Tracheal epithelial cell (primary cell): ENCODE data around the gene CD300LF. TPM values are rescaled to one million over a fixed set of nuclear protein-coding genes. Genes with fewer than 3 reads are reported as not detected.

Experiments
- total RNA-seq: library from RNA; depleted of rRNA; stranded (reverse); fragments of >200 nt; gene quantifications from 2 replicates; pipeline ENCODE4 v1.2.1, GENCODE V29; 2014

Gene CD300LF
- total RNA-seq: not detected in 2 replicates

GRCh38 chr17:74712756-74713155 is at the start of gene CD300LF:
CD300LF (minus strand) TSS chr17:74712923; CDS start chr17:74712866, 57 bp downstream.

GRCh38 chr17:74748529-74749278 is 36.0 kb upstream of the CD300LF start, which contains the start of gene NHERF1:
NHERF1 (plus strand) TSS chr17:74748628; CDS start chr17:74748847, 219 bp downstream.

GRCh38 chr17:74736513-74737298 is 24.0 kb upstream of the CD300LF start, which contains the start of gene RAB37:
RAB37 (plus strand) TSS chr17:74737256; CDS start chr17:74737273, 17 bp downstream.

Other genes with a start within 250 kb of the CD300LF start
- gene CD300A, start 246.3 kb downstream of the CD300LF start, total RNA-seq: not detected in 2 replicates
- not detected in 2 replicates for gene CD300LB, start 181.4 kb downstream of the CD300LF start, total RNA-seq
- not detected in 2 replicates for gene CD300C, start 166.8 kb downstream of the CD300LF start, total RNA-seq
- not detected in 2 replicates for gene CD300H, start 145.4 kb downstream of the CD300LF start, total RNA-seq
- not detected in 2 replicates for gene CD300LD, start 120.6 kb downstream of the CD300LF start, total RNA-seq
- gene CD300E, start 89.2 kb downstream of the CD300LF start, total RNA-seq: under 0.01 TPM in 1 of 2 replicates, not detected in the other
- 0.48 and 0.64 TPM in 2 replicates for gene RAB37, start 24.3 kb upstream of the CD300LF start, total RNA-seq
- 39.5 and 88.5 TPM in 2 replicates for gene NHERF1, start 35.7 kb upstream of the CD300LF start, total RNA-seq
- gene NAT9, start 63.4 kb upstream of the CD300LF start, total RNA-seq: 34.0 and 37.7 TPM in 2 replicates
- gene GRIN2C, start 147.0 kb upstream of the CD300LF start, total RNA-seq: not detected in 2 replicates
- 32.0 and 43.7 TPM in 2 replicates for gene FDXR, start 160.1 kb upstream of the CD300LF start, total RNA-seq
- 0.21 and 0.24 TPM in 2 replicates for gene FADS6, start 180.7 kb upstream of the CD300LF start, total RNA-seq
- gene USH1G, start 210.3 kb upstream of the CD300LF start, total RNA-seq: 1.3 and 1.9 TPM in 2 replicates
- not detected in 2 replicates for gene OTOP2, start 211.3 kb upstream of the CD300LF start, total RNA-seq
- not detected in 2 replicates for gene OTOP3, start 223.0 kb upstream of the CD300LF start, total RNA-seq